ENCODE measurements around the gene SLX4IP. TPM values are rescaled to one million over a fixed set of nuclear protein-coding genes. Genes with fewer than 3 reads are reported as not detected.
A peak's percentile ranks its signal among the peaks of the same experiment; 100 is the strongest.

SLX4IP gene
- total and polyA plus RNA-seq, 2 donors, result 1.4 to 7.1 TPM

DNA sequence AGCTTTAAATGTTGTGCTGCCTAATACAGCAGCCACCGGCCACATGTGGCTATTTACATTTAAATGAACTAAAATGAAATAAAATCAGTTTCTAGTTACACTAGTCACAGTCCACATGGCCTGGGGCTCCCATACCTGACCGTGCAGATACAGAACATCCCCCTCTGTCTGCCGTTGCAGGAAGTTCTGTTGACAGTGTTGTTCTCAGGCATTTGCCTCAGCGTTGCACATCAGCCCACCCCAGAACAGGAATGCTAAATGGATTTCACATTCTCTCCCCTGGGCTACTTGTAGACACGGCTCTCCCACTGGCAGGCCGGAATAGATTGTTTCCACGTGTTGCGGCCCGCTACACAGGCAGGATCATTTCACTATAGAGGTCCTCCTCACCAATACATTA is 212.4 kb downstream of the SLX4IP start:
- DNase-seq (ENCODE audit: extremely low spot score), result no peak
- WGBS, result 62% methylated on average over 9 of the region's 9 CpGs
- H3K4me3 ChIP-seq (ENCODE audit: low read depth, low read length), result no peak overlapping the region
- peaks cover 2% of the 10 kb centered on the region for H3K4me1 ChIP-seq (ENCODE audit: insufficient read depth)
- peaks cover 18% of the 10 kb centered on the region for H3K36me3 ChIP-seq (ENCODE audit: insufficient read depth)
- H3K27ac ChIP-seq (ENCODE audit: low read depth), result no peak overlapping the region

DNA sequence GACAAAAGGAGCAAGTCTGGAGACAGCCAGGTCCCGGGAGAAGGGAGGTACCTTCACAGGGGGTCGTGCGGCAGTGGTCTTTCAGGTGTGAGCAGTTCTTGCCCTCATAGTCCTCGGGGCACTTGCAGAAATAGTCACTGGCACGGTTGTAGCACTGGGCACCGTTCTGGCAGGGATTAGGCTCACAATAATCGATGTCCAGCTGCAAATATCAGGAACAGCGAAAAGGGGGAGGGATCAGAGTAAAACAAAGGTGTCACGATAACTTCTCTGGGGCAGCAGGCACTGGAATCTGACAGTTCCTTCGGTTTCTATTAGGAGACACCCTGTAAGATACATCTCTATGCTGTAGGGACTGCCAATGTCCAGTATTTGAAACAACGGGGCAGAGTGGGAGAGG is 212.8 kb downstream of the SLX4IP start:
- DNase-seq (ENCODE audit: extremely low spot score), result no peak
- Histone ChIP-seq H3K4me1 (ENCODE audit: insufficient read depth) (peaks cover 2% of the 10 kb centered on the region), H3K36me3 (ENCODE audit: insufficient read depth) (peaks cover 18% of the 10 kb centered on the region), H3K27ac (ENCODE audit: low read depth) (no peak overlapping the region), H3K4me3 (ENCODE audit: low read depth, low read length) (no peak overlapping the region)
- WGBS, result 81% methylated on average over 11 of the region's 11 CpGs

GRCh38 chr20:10648651-10649050 is 213.5 kb downstream of the SLX4IP start:
- H3K4me3 ChIP-seq (ENCODE audit: low read depth, low read length), result no peak overlapping the region
- H3K36me3 ChIP-seq (ENCODE audit: insufficient read depth), result peaks cover 15% of the 10 kb centered on the region
- H3K4me1 ChIP-seq (ENCODE audit: insufficient read depth), result peaks cover 2% of the 10 kb centered on the region
- no peak overlapping the region for H3K27ac ChIP-seq (ENCODE audit: low read depth)
- WGBS, result 87% methylated on average over 8 of the region's 8 CpGs
- no peak for DNase-seq (ENCODE audit: extremely low spot score)

DNA sequence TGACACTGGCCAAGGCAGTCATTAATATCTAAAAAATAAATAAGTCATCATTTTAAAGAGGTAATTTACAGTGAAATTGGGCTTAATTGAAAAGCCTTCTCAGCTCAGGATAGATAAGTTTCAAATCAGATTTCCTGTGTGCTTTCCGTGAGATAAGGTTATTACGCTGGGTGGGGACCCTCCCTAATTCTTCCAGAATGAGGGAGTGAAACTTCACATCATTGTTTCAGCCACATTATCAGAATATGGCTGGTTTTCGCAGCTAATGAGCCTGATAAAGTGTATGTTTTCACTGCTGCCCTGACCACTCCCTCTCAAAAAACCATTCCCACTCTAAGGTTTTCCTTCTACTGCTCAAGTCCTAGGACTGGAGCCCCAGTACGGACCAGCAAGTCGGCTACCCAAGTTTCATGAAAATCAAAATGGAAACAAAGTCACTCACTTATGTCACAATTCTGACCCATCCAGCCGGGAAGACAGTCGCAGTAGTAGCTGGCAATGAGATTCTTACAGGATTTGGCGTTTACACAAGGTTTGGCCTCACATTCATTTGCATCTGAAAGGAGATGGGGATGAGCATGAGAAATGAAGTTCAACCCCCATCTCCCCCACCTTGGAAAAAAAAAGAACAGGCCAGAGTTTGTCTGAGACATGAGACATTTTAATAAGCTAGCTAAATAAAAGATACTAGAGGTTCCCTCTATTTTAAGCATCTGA is 214.1 kb downstream of the SLX4IP start:
- Histone ChIP-seq H3K4me1 (ENCODE audit: insufficient read depth) (peaks cover 2% of the 10 kb centered on the region), H3K36me3 (ENCODE audit: insufficient read depth) (peaks cover 9% of the 10 kb centered on the region), H3K27ac (ENCODE audit: low read depth) (no peak overlapping the region), H3K4me3 (ENCODE audit: low read depth, low read length) (no peak overlapping the region)
- no peak for DNase-seq (ENCODE audit: extremely low spot score)
- WGBS, result 84% methylated on average over 8 of the region's 8 CpGs

GRCh38 chr20:10649797-10650160 is 214.7 kb downstream of the SLX4IP start:
- no peak overlapping the region for H3K4me3 ChIP-seq (ENCODE audit: low read depth, low read length)
- no peak overlapping the region for H3K27ac ChIP-seq (ENCODE audit: low read depth)
- H3K36me3 ChIP-seq (ENCODE audit: insufficient read depth), result peaks cover 8% of the 10 kb centered on the region
- DNase-seq (ENCODE audit: extremely low spot score), result no peak
- WGBS, result 59% methylated on average over 3 of the region's 3 CpGs
- peaks cover 2% of the 10 kb centered on the region for H3K4me1 ChIP-seq (ENCODE audit: insufficient read depth)

DNA sequence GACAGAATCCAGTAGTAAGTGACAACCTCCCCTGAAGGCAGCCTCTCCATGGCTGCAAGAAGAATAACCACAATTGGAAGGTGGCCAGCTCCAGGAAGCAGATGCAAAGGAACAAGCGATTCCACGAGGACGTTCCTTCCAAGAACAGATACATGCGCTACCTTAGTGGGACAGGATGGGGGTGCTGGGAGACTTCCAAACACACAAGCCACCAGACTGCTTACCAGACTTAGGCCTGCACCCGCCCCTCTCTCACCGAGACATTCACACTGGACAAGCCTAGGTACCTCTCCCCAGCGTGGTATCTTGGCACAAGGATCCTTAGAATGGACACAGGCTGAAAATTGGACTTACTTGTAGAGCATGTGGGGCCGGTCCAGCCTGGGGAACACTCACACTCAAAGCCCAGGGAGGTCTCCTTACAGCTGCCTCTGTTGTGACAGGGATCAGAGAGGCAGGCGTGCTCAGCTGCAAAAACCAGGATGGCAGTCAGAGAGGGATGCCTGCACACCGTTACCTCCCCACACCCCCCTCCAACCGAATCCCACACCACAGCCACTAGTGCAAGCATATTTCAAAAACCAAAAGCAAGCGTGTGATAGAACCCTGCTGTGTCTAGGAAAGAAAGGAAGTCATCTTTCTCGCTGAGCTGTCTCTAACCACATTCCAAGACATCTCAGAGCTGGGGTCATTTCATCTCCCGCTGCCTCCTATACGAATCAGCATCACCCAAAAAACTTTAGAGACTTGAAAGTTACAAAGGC is 216.3 kb downstream of the SLX4IP start:
- Histone ChIP-seq H3K4me3 (ENCODE audit: low read depth, low read length) (no peak overlapping the region), H3K27ac (ENCODE audit: low read depth) (no peak overlapping the region), H3K4me1 (ENCODE audit: insufficient read depth) (peaks cover 2% of the 10 kb centered on the region), H3K36me3 (ENCODE audit: insufficient read depth) (peaks cover 8% of the 10 kb centered on the region)
- 67% methylated on average over 15 of the region's 15 CpGs for WGBS
- no peak for DNase-seq (ENCODE audit: extremely low spot score)

- H3K4me1 ChIP-seq (ENCODE audit: insufficient read depth), result peaks cover 2% of the 10 kb centered on the region
- peaks cover 6% of the 10 kb centered on the region for H3K36me3 ChIP-seq (ENCODE audit: insufficient read depth)
- H3K4me3 ChIP-seq (ENCODE audit: low read depth, low read length), result no peak overlapping the region
- peak overlapping the region; percentile 33 for H3K27ac ChIP-seq (ENCODE audit: low read depth)
- 84% methylated on average over 9 of the region's 9 CpGs for WGBS
- no peak for DNase-seq (ENCODE audit: extremely low spot score)
Observed at GRCh38 chr20:10652185-10652584, 217.1 kb downstream of the SLX4IP start.

GRCh38 chr20:10652660-10653261 is 217.7 kb downstream of the SLX4IP start:
- H3K27ac ChIP-seq (ENCODE audit: low read depth), result peak overlapping the region; percentile 33
- H3K4me3 ChIP-seq (ENCODE audit: low read depth, low read length), result no peak overlapping the region
- 32% methylated on average over 9 of the region's 9 CpGs for WGBS
- H3K36me3 ChIP-seq (ENCODE audit: insufficient read depth), result peaks cover 6% of the 10 kb centered on the region
- no peak for DNase-seq (ENCODE audit: extremely low spot score)
- peaks cover 2% of the 10 kb centered on the region for H3K4me1 ChIP-seq (ENCODE audit: insufficient read depth)

- DNase-seq (ENCODE audit: extremely low spot score), result no peak
- H3K27ac ChIP-seq (ENCODE audit: low read depth), result peak overlapping the region; percentile 80
- 18% methylated on average over 13 of the region's 13 CpGs for WGBS
- H3K4me3 ChIP-seq (ENCODE audit: low read depth, low read length), result peak overlapping the region; percentile 20
- peaks cover 3% of the 10 kb centered on the region for H3K36me3 ChIP-seq (ENCODE audit: insufficient read depth)
- peaks cover 2% of the 10 kb centered on the region for H3K4me1 ChIP-seq (ENCODE audit: insufficient read depth)
Observed at GRCh38 chr20:10653599-10654249, 218.6 kb downstream of the SLX4IP start.

DNA sequence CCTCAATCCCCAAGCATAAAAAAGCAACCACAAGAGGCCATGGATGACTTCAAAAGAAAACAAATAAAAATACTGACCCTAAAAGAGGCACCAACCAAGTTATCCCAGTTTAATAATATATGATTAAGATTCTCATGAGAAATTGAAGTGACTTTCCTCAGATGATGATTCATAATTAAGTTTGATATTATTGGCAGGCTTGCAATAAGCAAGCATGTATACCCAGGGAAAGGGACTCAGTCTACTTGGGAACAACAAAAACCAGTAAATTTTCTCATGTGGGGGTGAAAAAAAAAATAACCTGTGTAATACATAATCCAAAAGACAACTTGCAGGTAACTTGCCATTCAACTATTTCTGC is 219.1 kb downstream of the SLX4IP start:
- Histone ChIP-seq H3K36me3 (ENCODE audit: insufficient read depth) (peaks cover 2% of the 10 kb centered on the region), H3K27ac (ENCODE audit: low read depth) (no peak overlapping the region), H3K4me1 (ENCODE audit: insufficient read depth) (peaks cover 2% of the 10 kb centered on the region), H3K4me3 (ENCODE audit: low read depth, low read length) (no peak overlapping the region)
- DNase-seq (ENCODE audit: extremely low spot score), result no peak

DNA sequence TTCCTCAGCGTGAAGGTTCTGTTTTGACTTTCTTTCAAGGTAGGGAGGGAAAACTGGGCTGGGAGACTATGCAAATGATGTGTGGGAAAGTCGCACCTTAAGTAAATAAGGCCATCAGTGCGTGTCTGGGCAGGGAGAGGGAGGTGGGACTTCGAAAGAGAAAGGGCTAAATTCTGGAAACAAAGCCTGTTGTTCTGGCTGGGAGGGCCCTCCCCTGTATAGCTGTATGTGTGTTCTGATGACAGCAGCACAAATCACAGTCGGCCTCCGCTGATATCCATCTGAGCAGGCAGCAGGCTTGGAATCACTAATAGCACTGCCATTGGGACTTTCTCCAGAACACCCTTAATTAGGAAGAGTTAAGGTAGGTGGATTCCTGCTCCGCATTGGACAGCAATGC is 219.5 kb downstream of the SLX4IP start:
- no peak overlapping the region for H3K27ac ChIP-seq (ENCODE audit: low read depth)
- H3K4me1 ChIP-seq (ENCODE audit: insufficient read depth), result peaks cover 2% of the 10 kb centered on the region
- no peaks in the 10 kb centered on the region for H3K36me3 ChIP-seq (ENCODE audit: insufficient read depth)
- H3K4me3 ChIP-seq (ENCODE audit: low read depth, low read length), result no peak overlapping the region
- DNase-seq (ENCODE audit: extremely low spot score), result peak; percentile 88
- 54% methylated on average over 7 of the region's 7 CpGs for WGBS

DNA sequence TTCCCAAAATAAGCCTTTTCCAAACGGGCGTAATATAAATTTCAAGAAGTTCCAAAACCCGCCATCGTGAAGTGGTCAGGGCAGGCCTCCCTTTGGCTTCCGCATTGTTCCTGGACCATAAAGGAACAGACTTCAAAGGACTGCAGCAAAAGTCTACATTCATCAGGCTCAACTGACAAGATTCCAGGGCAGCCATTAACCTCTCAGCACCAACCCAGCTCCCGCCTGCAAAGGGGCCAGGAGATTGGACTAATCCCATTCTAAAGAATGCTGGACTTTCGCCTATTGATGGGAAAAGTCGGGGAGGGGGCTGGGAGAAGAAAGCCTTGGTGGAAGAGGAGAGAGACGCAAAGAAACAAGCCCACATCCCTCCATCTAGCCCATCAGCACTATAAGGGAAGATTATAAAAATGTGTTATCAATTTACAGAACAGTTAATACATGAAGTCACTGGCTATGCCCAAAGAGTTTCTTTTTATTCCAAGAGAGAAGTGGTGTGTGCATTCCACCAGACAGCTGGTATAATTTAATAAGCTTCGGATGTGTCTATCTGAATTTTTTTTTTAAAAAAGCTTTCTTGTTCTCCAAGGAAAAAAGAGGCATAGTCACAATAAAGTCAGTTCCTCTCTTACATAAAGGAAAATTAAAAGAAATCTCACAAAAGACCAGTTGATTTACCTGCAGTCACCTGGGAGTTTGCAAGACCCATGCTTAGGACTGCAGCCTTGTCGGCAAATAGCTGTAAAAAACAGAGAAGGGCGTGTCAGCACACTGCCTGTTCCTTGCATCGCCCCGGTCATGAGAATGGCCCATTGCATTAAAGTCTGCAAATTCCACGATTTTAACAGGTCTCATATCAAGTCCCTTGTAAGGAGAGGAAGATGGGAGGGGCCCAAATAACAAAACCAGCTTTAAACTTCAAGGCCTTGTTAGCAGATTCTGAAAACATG is 220.9 kb downstream of the SLX4IP start:
- no peak overlapping the region for H3K4me3 ChIP-seq (ENCODE audit: low read depth, low read length)
- H3K4me1 ChIP-seq (ENCODE audit: insufficient read depth), result peaks cover 2% of the 10 kb centered on the region
- WGBS, result 76% methylated on average over 15 of the region's 15 CpGs
- DNase-seq (ENCODE audit: extremely low spot score), result no peak
- no peaks in the 10 kb centered on the region for H3K36me3 ChIP-seq (ENCODE audit: insufficient read depth)
- H3K27ac ChIP-seq (ENCODE audit: low read depth), result no peak overlapping the region

- WGBS, result 91% methylated on average over 1 of the region's 1 CpG
- no peaks in the 10 kb centered on the region for H3K36me3 ChIP-seq (ENCODE audit: insufficient read depth)
- H3K27ac ChIP-seq (ENCODE audit: low read depth), result no peak overlapping the region
- DNase-seq (ENCODE audit: extremely low spot score), result no peak
- no peak overlapping the region for H3K4me3 ChIP-seq (ENCODE audit: low read depth, low read length)
- H3K4me1 ChIP-seq (ENCODE audit: insufficient read depth), result no peaks in the 10 kb centered on the region
Observed at GRCh38 chr20:10657453-10657852, 222.3 kb downstream of the SLX4IP start.

Measured in urinary bladder (tissue), 4 donors.